HUES64 (cell line): ENCODE results near the gene HIVEP3.

Source experiments
- H3K27ac ChIP-seq: 2 replicates; pipeline ENCODE4 v1.7.0; 2013; ENCODE audit warnings: low read depth, low read length, inconsistent platforms
- H3K27me3 ChIP-seq: 2 replicates; pipeline ENCODE4 v1.6.1; 2013; ENCODE audit warnings: mild to moderate bottlenecking, low read length; ENCODE audit not compliant: insufficient read depth
- H3K36me3 ChIP-seq: 2 replicates; pipeline ENCODE4 v1.6.1; 2013; ENCODE audit warnings: mild to moderate bottlenecking, low read length; ENCODE audit not compliant: insufficient read depth
- H3K4me1 ChIP-seq: 2 replicates; pipeline ENCODE4 v1.6.1; 2013; ENCODE audit warnings: mild to moderate bottlenecking, low read length, moderate library complexity; ENCODE audit not compliant: insufficient read depth
- H3K4me3 ChIP-seq: 2 replicates; pipeline ENCODE4 v1.5.1; 2013; ENCODE audit warnings: mild to moderate bottlenecking, low read length, moderate library complexity
- H3K9ac ChIP-seq: 2 replicates; pipeline ENCODE4 v1.6.1; 2013; ENCODE audit warnings: mild to moderate bottlenecking, low read depth, low read length
- H3K9me3 ChIP-seq: 2 replicates; pipeline ENCODE4 v1.6.1; 2013; ENCODE audit warnings: low read depth, low read length; ENCODE audit not compliant: insufficient read depth
- WGBS: fragments of 150-250, 120-280 bp; methylation state at CpG from one replicate; pipeline ENCODE4 v1.1.7; 2013; ENCODE audit warnings: missing lambda C conversion rate; 5-methylcytosine and 5-hydroxymethylcytosine counted together

The HIVEP3 gene

DNA sequence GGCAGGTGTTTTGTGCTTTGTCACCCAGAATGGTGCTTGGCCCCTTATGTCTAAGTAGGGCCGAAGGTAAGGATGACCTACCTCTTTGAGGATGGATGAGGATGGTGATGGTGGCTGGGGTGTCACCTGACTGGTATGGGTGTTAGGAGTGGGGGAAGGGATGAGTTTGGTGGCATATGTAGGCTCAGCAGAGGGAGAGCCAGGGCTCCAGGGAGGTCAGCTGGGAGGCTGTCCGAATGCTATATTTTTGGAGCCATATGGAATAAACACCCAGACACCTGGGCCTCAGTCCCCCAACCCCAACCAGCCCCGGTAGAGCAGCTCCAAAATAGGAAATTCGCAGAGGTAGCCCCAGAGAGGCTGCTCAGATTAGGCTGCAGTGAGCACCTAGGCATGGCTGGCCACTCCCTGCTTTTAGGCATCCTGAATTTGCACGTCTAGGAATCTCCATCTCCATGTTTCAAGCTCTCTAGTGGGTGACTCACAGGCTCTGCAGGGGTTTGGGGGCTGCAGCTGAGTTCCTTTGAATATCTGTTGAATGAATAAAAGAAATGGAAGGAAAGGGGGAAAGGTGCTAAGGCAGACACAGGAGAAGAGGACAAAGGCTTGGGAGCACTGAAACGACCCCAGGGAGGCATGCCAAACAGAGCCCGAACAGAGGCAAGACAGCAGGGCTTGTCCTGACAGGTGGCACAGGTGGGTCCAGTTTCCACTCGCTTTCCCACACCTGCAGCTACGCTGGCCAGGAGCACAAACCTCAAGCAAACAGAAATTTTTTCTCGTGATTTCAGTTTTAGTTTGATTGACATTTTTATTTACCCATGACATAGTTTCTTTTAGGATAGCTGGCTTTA, 299.0 kb downstream of the HIVEP3 start:
- H3K27ac ChIP-seq = no peak overlapping the region
- WGBS = 41% methylated on average over 9 of the region's 10 CpGs
- no peak overlapping the region for H3K4me3 ChIP-seq

GRCh38 chr1:41618871-41619270, 299.9 kb downstream of the HIVEP3 start:
- Histone ChIP-seq H3K27me3 (no peaks in the 10 kb centered on the region), H3K9me3 (no peaks in the 10 kb centered on the region), H3K4me3 (no peak overlapping the region), H3K36me3 (no peaks in the 10 kb centered on the region), H3K4me1 (peaks cover 7% of the 10 kb centered on the region; the same call in 1 of the 2 replicates), H3K9ac (no peak overlapping the region), H3K27ac (no peak overlapping the region)
- 65% methylated on average over 6 of the region's 6 CpGs for WGBS

More for the DNA sequence above, 299.0 kb downstream of the HIVEP3 start:
- Histone ChIP-seq H3K36me3 (no peaks in the 10 kb centered on the region), H3K27me3 (no peaks in the 10 kb centered on the region), H3K9ac (no peak overlapping the region), H3K9me3 (no peaks in the 10 kb centered on the region), H3K4me1 (peaks cover 7% of the 10 kb centered on the region; the same call in 1 of the 2 replicates)

DNA sequence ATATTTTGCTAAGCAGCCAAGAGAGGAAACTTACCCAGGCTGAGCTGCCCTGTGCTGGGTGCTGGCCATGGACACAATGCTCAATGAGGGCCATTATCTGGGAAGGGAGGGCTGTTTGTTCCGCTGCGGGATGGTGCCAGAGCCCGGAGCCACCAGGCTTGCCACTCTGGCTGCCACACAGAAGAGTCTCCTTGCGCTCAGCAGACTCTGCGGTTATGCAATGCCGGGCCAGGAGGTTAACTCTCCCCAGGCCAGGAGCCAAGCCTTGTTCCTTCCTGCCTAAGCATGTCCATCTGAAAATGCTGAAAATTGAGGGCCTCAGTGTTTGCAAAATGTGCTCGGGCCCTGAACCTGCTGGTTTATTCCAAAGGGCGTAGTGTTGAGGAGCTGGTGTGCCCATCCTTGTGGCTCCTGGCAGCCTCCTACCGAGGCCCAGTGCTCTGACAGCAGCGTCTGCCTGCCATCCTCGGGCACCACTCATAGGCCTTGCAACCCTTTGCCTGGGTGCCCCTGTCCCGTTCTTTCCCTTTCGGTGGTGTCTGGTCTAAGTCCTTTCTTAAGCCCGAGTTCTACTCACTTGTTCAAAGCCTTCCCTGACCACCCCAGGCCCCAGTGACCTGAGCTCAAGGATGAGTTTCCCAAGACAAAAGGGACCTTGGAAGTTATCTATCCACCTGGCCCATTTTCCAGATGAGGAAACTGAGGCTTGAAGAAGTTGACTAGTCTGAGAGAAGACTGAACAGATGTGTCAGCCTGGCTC, 300.5 kb downstream of the HIVEP3 start:
- Histone ChIP-seq H3K27me3 (no peaks in the 10 kb centered on the region), H3K27ac (no peak overlapping the region), H3K9ac (no peak overlapping the region), H3K4me3 (no peak overlapping the region), H3K4me1 (peaks cover 7% of the 10 kb centered on the region; the same call in 1 of the 2 replicates), H3K36me3 (no peaks in the 10 kb centered on the region), H3K9me3 (no peaks in the 10 kb centered on the region)
- 92% methylated on average over 14 of the region's 14 CpGs for WGBS

- H3K27me3 ChIP-seq = no peaks in the 10 kb centered on the region
- WGBS = 81% methylated on average over 5 of the region's 5 CpGs
- no peak overlapping the region for H3K9ac ChIP-seq
- H3K4me1 ChIP-seq = peaks cover 7% of the 10 kb centered on the region; the same call in 1 of the 2 replicates
- no peaks in the 10 kb centered on the region for H3K36me3 ChIP-seq
- H3K9me3 ChIP-seq = no peaks in the 10 kb centered on the region
- no peak overlapping the region for H3K27ac ChIP-seq
- H3K4me3 ChIP-seq = no peak overlapping the region
Measured at GRCh38 chr1:41617336-41617735, 301.4 kb downstream of the HIVEP3 start.

DNA sequence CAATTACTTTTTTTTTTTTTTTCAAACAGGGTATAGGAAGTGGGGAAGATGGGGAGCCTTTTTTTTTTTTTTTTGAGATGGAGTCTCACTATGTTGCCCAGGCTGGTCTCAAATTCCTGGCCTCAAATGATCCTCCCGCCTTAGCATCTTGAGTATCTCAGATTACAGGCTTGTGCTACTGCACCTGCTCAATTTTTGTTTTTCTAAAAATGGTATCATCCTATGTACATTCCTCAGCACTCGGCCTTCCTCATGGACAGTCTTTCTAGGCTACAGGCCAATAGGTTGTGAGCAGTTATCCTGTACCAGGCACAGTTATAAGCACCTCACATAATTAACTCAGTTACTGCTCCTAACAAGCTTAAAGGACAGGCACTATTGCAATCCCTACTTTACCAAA, 302.2 kb downstream of the HIVEP3 start:
- no peak overlapping the region for H3K27ac ChIP-seq
- H3K4me3 ChIP-seq = no peak overlapping the region
- no peaks in the 10 kb centered on the region for H3K27me3 ChIP-seq
- H3K4me1 ChIP-seq = peaks cover 7% of the 10 kb centered on the region; the same call in 1 of the 2 replicates
- H3K9me3 ChIP-seq = no peaks in the 10 kb centered on the region
- no peaks in the 10 kb centered on the region for H3K36me3 ChIP-seq
- 90% methylated on average over 2 of the region's 2 CpGs for WGBS
- H3K9ac ChIP-seq = no peak overlapping the region

DNA sequence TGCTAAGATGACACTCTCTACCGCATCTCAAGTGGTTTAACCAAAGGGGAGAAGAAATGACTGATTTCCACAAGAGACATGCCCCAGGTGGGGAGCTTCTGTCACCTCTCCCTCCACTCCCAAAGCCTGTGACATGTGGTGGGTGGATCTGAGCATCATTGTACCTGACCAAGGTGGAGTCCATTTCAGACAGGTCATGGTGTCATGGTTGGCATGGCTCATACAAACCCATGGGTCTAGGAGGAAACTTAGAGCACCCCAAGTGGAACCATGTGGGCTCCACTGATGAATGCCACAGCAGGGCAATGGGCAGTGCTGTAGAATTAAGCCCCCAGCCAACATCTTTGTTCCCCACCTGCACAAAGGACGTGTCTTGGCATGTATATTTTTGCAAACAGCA, 302.7 kb downstream of the HIVEP3 start:
- H3K27me3 ChIP-seq = no peaks in the 10 kb centered on the region
- no peaks in the 10 kb centered on the region for H3K9me3 ChIP-seq
- H3K27ac ChIP-seq = no peak overlapping the region
- H3K4me3 ChIP-seq = no peak overlapping the region
- no peaks in the 10 kb centered on the region for H3K36me3 ChIP-seq
- 89% methylated on average over 2 of the region's 2 CpGs for WGBS
- H3K4me1 ChIP-seq = peaks cover 7% of the 10 kb centered on the region; the same call in 1 of the 2 replicates
- no peak overlapping the region for H3K9ac ChIP-seq

GRCh38 chr1:41615316-41615715, 303.4 kb downstream of the HIVEP3 start:
- Histone ChIP-seq H3K9ac (no peak overlapping the region), H3K9me3 (no peaks in the 10 kb centered on the region)
- 92% methylated on average over 8 of the region's 8 CpGs for WGBS

DNA sequence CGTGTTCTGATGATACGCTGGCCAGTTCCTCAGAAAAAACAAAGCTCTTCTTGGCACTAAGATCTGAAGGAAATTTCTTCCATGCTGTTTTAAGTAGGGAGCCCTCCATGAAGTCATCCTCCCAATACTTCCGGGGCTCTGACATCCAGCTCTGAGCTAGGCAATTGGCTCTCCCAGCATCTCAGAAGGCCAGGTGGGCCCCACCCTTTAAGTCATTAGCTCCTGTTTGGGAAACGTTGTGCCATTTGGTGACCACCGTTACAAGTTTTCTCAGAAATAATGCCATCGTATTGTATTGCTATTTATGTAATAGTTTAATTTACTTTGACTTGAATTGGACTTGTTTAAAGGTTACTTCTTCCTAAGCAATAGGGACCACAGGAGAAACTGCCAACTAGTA, 303.9 kb downstream of the HIVEP3 start:
- H3K9ac ChIP-seq = no peak overlapping the region
- no peak overlapping the region for H3K4me3 ChIP-seq
- H3K9me3 ChIP-seq = no peaks in the 10 kb centered on the region
- H3K36me3 ChIP-seq = no peaks in the 10 kb centered on the region
- peaks cover 7% of the 10 kb centered on the region; the same call in 1 of the 2 replicates for H3K4me1 ChIP-seq
- H3K27me3 ChIP-seq = no peaks in the 10 kb centered on the region
- WGBS = 96% methylated on average over 6 of the region's 6 CpGs
- no peak overlapping the region for H3K27ac ChIP-seq

More at GRCh38 chr1:41615316-41615715, 303.4 kb downstream of the HIVEP3 start:
- Histone ChIP-seq H3K27ac (no peak overlapping the region), H3K4me1 (peaks cover 7% of the 10 kb centered on the region; the same call in 1 of the 2 replicates), H3K4me3 (no peak overlapping the region), H3K36me3 (no peaks in the 10 kb centered on the region), H3K27me3 (no peaks in the 10 kb centered on the region)

DNA sequence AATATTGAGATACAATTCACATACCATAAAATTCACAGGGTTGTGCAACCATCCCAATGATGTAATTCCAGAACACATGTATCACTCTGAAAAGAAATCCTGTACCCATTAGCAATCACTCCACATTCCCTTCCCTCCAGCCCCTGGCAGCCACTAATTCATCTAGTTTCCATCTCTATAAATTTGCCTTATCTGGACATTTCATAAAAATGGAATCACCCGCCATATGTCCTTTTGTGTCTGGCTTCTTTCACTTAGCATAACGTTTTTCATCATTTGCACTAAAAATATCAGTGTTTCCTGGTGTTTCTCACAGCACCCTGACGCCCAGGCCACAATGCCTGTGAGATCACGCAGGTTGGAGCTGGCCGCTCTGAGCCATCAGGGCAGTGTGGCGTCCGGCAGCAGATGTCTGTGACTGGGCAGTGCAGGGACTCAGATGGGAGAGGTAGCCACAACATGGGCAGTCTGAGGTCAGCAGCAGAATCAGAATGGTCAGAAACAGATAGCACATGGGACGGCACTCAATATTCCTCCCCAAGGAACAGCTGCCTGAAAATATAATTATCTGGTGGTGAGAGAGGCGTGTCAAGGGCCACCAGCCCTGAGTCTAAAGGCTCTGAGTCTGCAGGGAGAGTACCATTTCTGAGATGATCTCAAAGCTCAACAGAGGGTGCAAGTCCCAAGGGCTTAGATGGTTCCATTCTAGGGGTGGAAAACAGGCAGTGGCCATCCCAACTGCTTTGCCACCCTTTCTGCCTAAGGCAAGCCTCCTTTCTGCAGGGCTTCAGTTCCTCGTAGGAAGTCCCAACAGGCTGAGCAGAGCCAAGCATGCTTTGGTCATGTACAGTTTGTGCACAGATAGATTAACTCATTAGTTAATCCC, 304.8 kb downstream of the HIVEP3 start:
- no peaks in the 10 kb centered on the region for H3K27me3 ChIP-seq
- 91% methylated on average over 10 of the region's 10 CpGs for WGBS
- H3K36me3 ChIP-seq = no peaks in the 10 kb centered on the region
- H3K27ac ChIP-seq = no peak overlapping the region
- H3K4me1 ChIP-seq = no peaks in the 10 kb centered on the region
- no peak overlapping the region for H3K4me3 ChIP-seq
- H3K9ac ChIP-seq = no peak overlapping the region
- no peaks in the 10 kb centered on the region for H3K9me3 ChIP-seq

GRCh38 chr1:41612953-41613352, 305.8 kb downstream of the HIVEP3 start:
- Histone ChIP-seq H3K27ac (no peak overlapping the region), H3K9ac (no peak overlapping the region), H3K36me3 (no peaks in the 10 kb centered on the region), H3K27me3 (no peaks in the 10 kb centered on the region), H3K9me3 (no peaks in the 10 kb centered on the region), H3K4me1 (no peaks in the 10 kb centered on the region), H3K4me3 (no peak overlapping the region)
- WGBS = 95% methylated on average over 9 of the region's 9 CpGs
